ENCODE data around the gene COPS3. TPM values are rescaled to one million over a fixed set of nuclear protein-coding genes. Genes with fewer than 3 reads are reported as not detected.

COPS3 gene
- total and polyA plus RNA-seq, 2 of the 8 experiments (the other 6 are each of a cell fraction or from before 2014, with no cell fraction given) = 82.9 to 110 TPM

GRCh38 chr17:17269926-17270773 is 10.9 kb downstream of the COPS3 start:
- H3K27ac ChIP-seq (ENCODE audit: low read depth, low read length) = no peak overlapping the region
- H3K4me2 ChIP-seq (ENCODE audit: insufficient read depth in 1 of 2, low read depth in 2 of 2, low read length in 2 of 2) = no peak overlapping the region
- peaks cover 0 to 2% of the 10 kb centered on the region in 2 experiments for H4K20me1 ChIP-seq (replicated peaks in 1 of 2; ENCODE audit: control insufficient read depth in 1 of 2, insufficient read depth in 2 of 2, low read length in 2 of 2)
- no peak overlapping the region for H4K91ac ChIP-seq (replicated peaks; ENCODE audit: insufficient read length, low read length)
- H3K79me1 ChIP-seq (ENCODE audit: low read depth, low read length) = no peaks in the 10 kb centered on the region; the same call in 1 of the 2 replicates
- CTCF ChIA-PET (ENCODE audit: partially characterized antibody) = interaction anchor here (0.6 to 3.9 kb wide), 24 partner anchors 9 to 927 kb away, joined by 3 to 23 read pairs (median 4); partner anchors contain the start of gene COPS3
- H3K9ac ChIP-seq (replicated peaks in 1 of 4; ENCODE audit: extremely low read depth in 1 of 4, low read depth in 3 of 4, low read length in 3 of 4) = no peak overlapping the region
- WGBS, 2 experiments (ENCODE audit: extremely low coverage in 1 of 2, insufficient coverage in 1 of 2, insufficient read length in 1 of 2, insufficient replicate concordance in 2 of 2, low coverage in 1 of 2, low lambda C conversion rate in 2 of 2, missing lambda C conversion rate in 1 of 2) = 78 to 100% methylated on average over 1 to 9 of the region's 9 CpGs
- H2BK5ac ChIP-seq (ENCODE audit: low read depth, low read length) = no peak overlapping the region
- H3K14ac ChIP-seq (ENCODE audit: insufficient read length) = no peak overlapping the region
- H2AK5ac ChIP-seq (ENCODE audit: low read depth, low read length) = no peak overlapping the region
- H3K4ac ChIP-seq (replicated peaks; ENCODE audit: insufficient read length, low read depth, low read length) = no peak overlapping the region
- no peaks in the 10 kb centered on the region for H3K4me1 ChIP-seq (replicated peaks in 1 of 4; ENCODE audit: control insufficient read depth in 3 of 4, insufficient read depth in 4 of 4, low read length in 3 of 4)
- H3K9me3 ChIP-seq (ENCODE audit: insufficient read depth in 2 of 2, low read depth in 1 of 2, low read length in 1 of 2) = no peaks in the 10 kb centered on the region
- TF ChIP-seq RAD21 (IDR thresholded peaks at IDR 0.05 in 1 of 2, conservative IDR thresholded peaks at IDR 0.05 in 1 of 2; ENCODE audit: low read depth in 2 of 2, low read length in 2 of 2) (peak; percentile 47 to 48), POLR2AphosphoS5 (IDR thresholded peaks at IDR 0.05; ENCODE audit: low read depth, low read length) (no peak), CTCF (IDR thresholded peaks at IDR 0.05; ENCODE audit: control extremely low read depth in 1 of 3, insufficient read depth in 1 of 3, low read depth in 1 of 3, low read length in 3 of 3) (peak; percentile 50 to 70 (median 59)), CREB1 (IDR thresholded peaks at IDR 0.05) (no peak), JUND (IDR thresholded peaks at IDR 0.05; ENCODE audit: low read length) (no peak)
- no peak overlapping the region for H2BK12ac ChIP-seq (ENCODE audit: low read depth, low read length)
- H4K5ac ChIP-seq (ENCODE audit: insufficient read length, low read depth, low read length) = no peak overlapping the region
- FAIRE-seq = no peak
- POLR2A ChIA-PET (ENCODE audit: partially characterized antibody) = interaction anchor here (1.4 to 2.2 kb wide), 2 partner anchors 11 to 45 kb away, joined by 3 to 10 read pairs; partner anchors contain the start of gene COPS3
- H3K23ac ChIP-seq (ENCODE audit: insufficient read length) = no peak overlapping the region
- H3K56ac ChIP-seq (replicated peaks; ENCODE audit: insufficient read length, low read depth, low read length) = no peak overlapping the region
- peak in 1 of 2 experiments; percentile 57 for DNase-seq (ENCODE audit: low read depth in 1 of 2, low spot score in 2 of 2)
- no peak overlapping the region for H2AFZ ChIP-seq (ENCODE audit: low read length)
- no peaks in the 10 kb centered on the region for H3K27me3 ChIP-seq (replicated peaks in 1 of 4; ENCODE audit: control insufficient read depth in 3 of 4, extremely low read depth in 1 of 4, insufficient read depth in 3 of 4, low read length in 3 of 4)
- no peak overlapping the region for H4K8ac ChIP-seq (ENCODE audit: extremely low read depth, insufficient read depth, low read length)
- no peak overlapping the region for H3K4me3 ChIP-seq (ENCODE audit: extremely low read depth in 1 of 4, insufficient read depth in 2 of 4, low read depth in 3 of 4, low read length in 4 of 4)
- no peak overlapping the region for H3K18ac ChIP-seq (ENCODE audit: extremely low read depth, low read length)
- peaks cover 12 to 68% (median 33%) of the 10 kb centered on the region in 4 experiments for H3K36me3 ChIP-seq (ENCODE audit: control insufficient read depth in 2 of 4, insufficient read depth in 4 of 4, low read length in 3 of 4)
- H2BK120ac ChIP-seq (replicated peaks; ENCODE audit: low read depth, low read length) = no peak overlapping the region
- H2BK20ac ChIP-seq (ENCODE audit: low read length) = no peak overlapping the region
- H3K23me2 ChIP-seq (ENCODE audit: low read depth, low read length) = no peaks in the 10 kb centered on the region
- H2BK15ac ChIP-seq (ENCODE audit: low read length) = no peak overlapping the region
- peaks cover 0 to 7% of the 10 kb centered on the region in 2 experiments; a peak in 2 of 4 replicates for H3K79me2 ChIP-seq (ENCODE audit: control insufficient read depth in 1 of 2, insufficient read depth in 2 of 2, low read length in 2 of 2)
